HepG2 (cell line): ENCODE data around the gene EIF1AD. TPM values are rescaled to one million over a fixed set of nuclear protein-coding genes. Genes with fewer than 3 reads are reported as not detected.

ENCODE experiments used
- ADNP ChIP-seq: sonication (generic); formaldehyde crosslinking; IDR thresholded peaks from 2 replicates; pipeline ENCODE4 v1.4.0; 2020; ENCODE audit warnings: missing genetic modification reagents
- ARID4A ChIP-seq: sonication (generic); formaldehyde crosslinking; IDR thresholded peaks from 2 replicates; pipeline ENCODE4 v1.5.0; 2020; ENCODE audit warnings: mild to moderate bottlenecking, missing genetic modification reagents, borderline replicate concordance
- ARID5B ChIP-seq: IDR thresholded peaks from 2 replicates; pipeline ENCODE4 v1.4.0; 2020; ENCODE audit warnings: mild to moderate bottlenecking, missing genetic modification reagents
- ARNT ChIP-seq: fragments of 450-650 bp; IDR thresholded peaks from 2 replicates; pipeline ENCODE4 v1.6.1; 2017
- ATF7 ChIP-seq, 2 experiments: fragments of 450-650 bp in 1 of 2; sonication (generic) in 1 of 2; formaldehyde crosslinking in 1 of 2; IDR thresholded peaks; 2 replicates each; pipeline versions ENCODE4 v1.4.0 to v1.6.1; 2016 to 2020; ENCODE audit warnings: antibody characterized with exemption in 1 of 2, mild to moderate bottlenecking in 1 of 2, missing genetic modification reagents in 1 of 2
- E2F2 ChIP-seq: sonication (generic); formaldehyde crosslinking; IDR thresholded peaks from 2 replicates; pipeline ENCODE4 v1.4.0; 2020; ENCODE audit warnings: missing genetic modification reagents, borderline replicate concordance
- FOXA1 ChIP-seq, 2 experiments: fragments of 450-650 bp in 1 of 2; sonication (generic) in 1 of 2; formaldehyde crosslinking in 1 of 2; IDR thresholded peaks; 2 replicates each; pipeline versions ENCODE4 v1.4.0 to v1.6.1; 2016 to 2020; ENCODE audit warnings: missing genetic modification reagents in 1 of 2
- GATAD1 ChIP-seq: IDR thresholded peaks from 2 replicates; pipeline ENCODE4 v1.6.1; 2016; ENCODE audit warnings: missing genetic modification reagents, missing compliant biosample characterization
- HDAC1 ChIP-seq: sonication (generic); formaldehyde crosslinking; IDR thresholded peaks from 2 replicates; pipeline ENCODE4 v1.5.1; 2020; ENCODE audit warnings: mild to moderate bottlenecking, missing genetic modification reagents
- HNF4A ChIP-seq: sonication (generic); formaldehyde crosslinking; IDR thresholded peaks from 2 replicates; pipeline ENCODE4 v1.4.0; 2020; ENCODE audit warnings: missing genetic modification reagents
- PAXIP1 ChIP-seq: sonication (generic); formaldehyde crosslinking; conservative IDR thresholded peaks from 2 replicates; pipeline ENCODE4 v1.4.0; 2020; ENCODE audit warnings: mild to moderate bottlenecking, missing genetic modification reagents, moderate library complexity
- SALL1 ChIP-seq: sonication (generic); formaldehyde crosslinking; IDR thresholded peaks from 2 replicates; pipeline ENCODE4 v1.8.0; 2022; ENCODE audit warnings: mild to moderate bottlenecking, missing genetic modification reagents
- SNAI1 ChIP-seq: sonication (generic); formaldehyde crosslinking; IDR thresholded peaks from 2 replicates; pipeline ENCODE4 v1.5.0; 2020; ENCODE audit warnings: mild to moderate bottlenecking, missing genetic modification reagents, borderline replicate concordance
- TEAD3 ChIP-seq: optimal IDR thresholded peaks from 2 replicates; pipeline ENCODE3; 2016; ENCODE audit warnings: borderline replicate concordance
- ZC3H13 ChIP-seq: sonication (generic); formaldehyde crosslinking; IDR thresholded peaks from 2 replicates; pipeline ENCODE4 v1.8.1; 2023; ENCODE audit warnings: mild to moderate bottlenecking, missing genetic modification reagents, moderate library complexity
- ZNF644 ChIP-seq: IDR thresholded peaks from 2 replicates; pipeline ENCODE4 v1.6.1; 2016; ENCODE audit warnings: low read depth
- polyA plus RNA-seq, 8 experiments: library from polyadenylated mRNA; depleted of rRNA in 3 of 8; stranded (reverse) in 7 of 8; unstranded in 1 of 8; fragments of >200 nt; fragmentation: Illumina TruSeq in 4 of 8; extraction: Trizol in 4 of 8; gene quantifications; 2 replicates each; pipeline versions ENCODE4 v1.2.1 to v1.2.3, GENCODE V29; 2011 to 2016; ENCODE audit warnings: low read depth in 4 of 8, missing spikeins in 1 of 8, mixed read lengths in 1 of 8; ENCODE audit not compliant: insufficient read depth in 1 of 8
- total RNA-seq, 5 experiments: library from RNA; depleted of rRNA; stranded (reverse); fragments of >200 nt; fragmentation: Illumina TruSeq; extraction: Trizol; gene quantifications; 2 replicates each; pipeline ENCODE4 v1.2.3, GENCODE V29; 2016; ENCODE audit warnings: low read depth in 1 of 5

The EIF1AD gene
- total and polyA plus RNA-seq, 2 of the 13 experiments (the other 11 are each of a cell fraction or from before 2014, with no cell fraction given): 18.2 to 30.8 TPM

DNA sequence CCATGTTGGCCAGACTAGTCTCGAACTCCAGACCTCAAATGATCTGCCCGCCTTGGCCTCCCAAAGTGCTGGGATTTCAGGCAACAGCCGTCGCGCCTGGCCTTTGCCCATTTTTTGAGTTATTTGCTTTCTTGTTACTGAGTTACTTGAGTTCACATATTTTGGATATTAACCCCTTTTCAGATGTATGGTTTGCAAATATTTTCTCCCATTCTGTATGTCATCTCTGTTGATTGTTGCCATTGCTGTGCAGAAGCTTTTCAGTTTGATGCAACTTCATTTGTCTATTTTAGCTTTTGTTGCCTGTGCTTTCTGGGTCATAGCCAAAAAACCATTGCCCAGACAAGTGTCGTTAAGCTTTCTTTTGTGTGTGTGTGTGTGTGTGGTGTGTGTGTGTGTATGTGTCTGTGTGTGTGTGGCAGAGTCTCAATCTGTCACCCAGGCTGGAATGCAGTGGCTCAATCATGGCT is 49.9 kb downstream of the EIF1AD start (continued):
- TF ChIP-seq TEAD3 (peak; percentile 47), ARID4A (CRISPR knock-in tag) (peak; percentile 47; the same call in 1 of the 2 replicates), SALL1 (CRISPR knock-in tag) (peak; percentile 91), ZC3H13 (CRISPR knock-in tag) (no peak), ATF7 (IDR thresholded peaks at IDR 0.05) (peak; percentile 23; the same call in 1 of the 2 replicates), ATF7 (CRISPR knock-in tag; IDR thresholded peaks at IDR 0.05) (no peak), FOXA1 (IDR thresholded peaks at IDR 0.05) (no peak), FOXA1 (CRISPR knock-in tag; IDR thresholded peaks at IDR 0.05) (peak; percentile 47; the same call in 1 of the 2 replicates), HNF4A (CRISPR knock-in tag) (peak; percentile 53), ZNF644 (CRISPR knock-in tag) (peak; percentile 62; the same call in 1 of the 2 replicates), SNAI1 (CRISPR knock-in tag) (no peak), ARID5B (CRISPR knock-in tag) (peak; percentile 52), HDAC1 (peak; percentile 50), ARNT (no peak), E2F2 (CRISPR knock-in tag) (no peak), PAXIP1 (peak; percentile 94), ADNP (CRISPR knock-in tag) (peak; percentile 91), GATAD1 (CRISPR knock-in tag) (no peak)
